Stimulated activated CD8-positive, alpha-beta memory T cell treated with anti-CD3 and anti-CD28 coated beads, Interleukin-4, amount 100 ng/mL, for 48 hours (primary cell): ENCODE data around the gene PHF11.

Source experiments
- DNase-seq: peaks from one replicate; pipeline ENCODE4 v3.0.0-alpha.2; 2020

Gene PHF11

GRCh38 chr13:49499889-49500660 lies 4.3 kb downstream of the PHF11 start:
- DNase-seq = no peak

- no peak for DNase-seq
These were observed 7.2 kb downstream of the PHF11 start for GRCh38 chr13:49502954-49503353.

GRCh38 chr13:49503951-49504350 lies 8.2 kb downstream of the PHF11 start:
- no peak for DNase-seq

GRCh38 chr13:49512578-49512977 lies 16.8 kb downstream of the PHF11 start:
- DNase-seq = no peak

- no peak for DNase-seq
These were observed 20.7 kb downstream of the PHF11 start for GRCh38 chr13:49516467-49516866.

- DNase-seq = no peak
These were observed 21.7 kb downstream of the PHF11 start for GRCh38 chr13:49517461-49517860.

GRCh38 chr13:49521224-49521623 lies 25.5 kb downstream of the PHF11 start:
- DNase-seq = no peak

- DNase-seq = no peak
These were observed 29.2 kb downstream of the PHF11 start for GRCh38 chr13:49524740-49525501.

- DNase-seq = no peak
These were observed 31.4 kb downstream of the PHF11 start for GRCh38 chr13:49527123-49527522.

GRCh38 chr13:49528161-49528560 lies 32.4 kb downstream of the PHF11 start:
- DNase-seq = no peak

GRCh38 chr13:49530457-49530856 lies 34.7 kb downstream of the PHF11 start:
- no peak for DNase-seq

GRCh38 chr13:49532593-49532992 lies 36.8 kb downstream of the PHF11 start:
- no peak for DNase-seq

GRCh38 chr13:49533011-49533410 lies 37.3 kb downstream of the PHF11 start:
- no peak for DNase-seq

GRCh38 chr13:49533591-49534269 lies 38.0 kb downstream of the PHF11 start:
- DNase-seq = no peak

GRCh38 chr13:49536144-49536873 lies 40.6 kb downstream of the PHF11 start:
- DNase-seq = no peak

- DNase-seq = no peak
These were observed 42.7 kb downstream of the PHF11 start for GRCh38 chr13:49538404-49538803.

- no peak for DNase-seq
These were observed 43.6 kb downstream of the PHF11 start for GRCh38 chr13:49539313-49539712.

- no peak for DNase-seq
These were observed 44.0 kb downstream of the PHF11 start for GRCh38 chr13:49539746-49540145.

- DNase-seq = no peak
These were observed 44.8 kb downstream of the PHF11 start for GRCh38 chr13:49540552-49540951.

GRCh38 chr13:49543656-49544055 lies 47.9 kb downstream of the PHF11 start:
- no peak for DNase-seq

GRCh38 chr13:49545661-49546060 lies 49.9 kb downstream of the PHF11 start:
- DNase-seq = no peak

- no peak for DNase-seq
These were observed 50.8 kb downstream of the PHF11 start for GRCh38 chr13:49546561-49546960.

- no peak for DNase-seq
These were observed 53.5 kb downstream of the PHF11 start for GRCh38 chr13:49549289-49549688.
